K562 (cell line): Measurements from ENCODE around the gene GGCT.

Source experiments
- POLR2A ChIP-seq: fragments of 450-650 bp; conservative IDR thresholded peaks from 2 replicates; pipeline ENCODE4 v1.6.1; 2016
- SREBF1 ChIP-seq: fragments of 150-350 bp; IDR thresholded peaks from 2 replicates; pipeline ENCODE4 v1.6.1; 2014; ENCODE audit warnings: antibody characterized with exemption, low read depth, low read length, borderline replicate concordance
- ZEB2 ChIP-seq: fragments of 450-650 bp; IDR thresholded peaks from 2 replicates; pipeline ENCODE4 v1.6.1; 2016
- ZFX ChIP-seq: sonication (generic); formaldehyde crosslinking; IDR thresholded peaks from 2 replicates; pipeline ENCODE4 v1.8.0; 2022; ENCODE audit warnings: mild to moderate bottlenecking, missing genetic modification reagents, moderate library complexity
- TF ChIP-seq, protein P1 (sequence below), 3 experiments: IDR thresholded peaks in 2 of 3; conservative IDR thresholded peaks in 1 of 3; 2 replicates each; pipeline ENCODE4 v1.5.1; 2011 to 2012; ENCODE audit warnings: low read length in 3 of 3, mild to moderate bottlenecking in 3 of 3, control low read depth in 2 of 3, improper control_type of control experiment in 1 of 3, inconsistent platforms in 1 of 3, low read depth in 1 of 3, mixed read lengths in 1 of 3, moderate library complexity in 1 of 3; ENCODE audit not compliant: insufficient read depth in 2 of 3

DNA sequence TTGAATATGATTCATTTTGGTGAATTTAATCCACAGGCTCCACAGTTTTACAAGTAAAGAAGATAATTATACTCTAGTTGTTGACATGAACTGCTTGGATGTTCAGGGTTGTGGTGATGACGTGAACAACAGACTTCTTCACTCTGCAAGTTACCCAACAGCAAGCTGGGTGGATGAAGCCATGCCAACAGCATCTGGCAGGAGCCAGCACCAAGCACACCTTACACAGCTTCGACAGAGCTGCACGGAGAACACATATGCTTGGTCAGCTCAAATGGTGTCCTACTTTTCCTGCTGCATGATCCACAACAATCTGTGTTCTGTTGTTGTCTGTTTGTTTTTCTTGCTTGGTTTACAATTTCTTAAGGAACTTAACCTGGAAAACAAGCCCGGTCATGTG is 35.8 kb downstream of the GGCT start:
- TF ChIP-seq ZEB2 (no peak), SREBF1 (no peak), POLR2A (no peak), ZFX (CRISPR knock-in tag) (no peak)
- TF ChIP-seq, protein P1, sequence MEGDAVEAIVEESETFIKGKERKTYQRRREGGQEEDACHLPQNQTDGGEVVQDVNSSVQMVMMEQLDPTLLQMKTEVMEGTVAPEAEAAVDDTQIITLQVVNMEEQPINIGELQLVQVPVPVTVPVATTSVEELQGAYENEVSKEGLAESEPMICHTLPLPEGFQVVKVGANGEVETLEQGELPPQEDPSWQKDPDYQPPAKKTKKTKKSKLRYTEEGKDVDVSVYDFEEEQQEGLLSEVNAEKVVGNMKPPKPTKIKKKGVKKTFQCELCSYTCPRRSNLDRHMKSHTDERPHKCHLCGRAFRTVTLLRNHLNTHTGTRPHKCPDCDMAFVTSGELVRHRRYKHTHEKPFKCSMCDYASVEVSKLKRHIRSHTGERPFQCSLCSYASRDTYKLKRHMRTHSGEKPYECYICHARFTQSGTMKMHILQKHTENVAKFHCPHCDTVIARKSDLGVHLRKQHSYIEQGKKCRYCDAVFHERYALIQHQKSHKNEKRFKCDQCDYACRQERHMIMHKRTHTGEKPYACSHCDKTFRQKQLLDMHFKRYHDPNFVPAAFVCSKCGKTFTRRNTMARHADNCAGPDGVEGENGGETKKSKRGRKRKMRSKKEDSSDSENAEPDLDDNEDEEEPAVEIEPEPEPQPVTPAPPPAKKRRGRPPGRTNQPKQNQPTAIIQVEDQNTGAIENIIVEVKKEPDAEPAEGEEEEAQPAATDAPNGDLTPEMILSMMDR (IDR thresholded peaks at IDR 0.05 in 2 of 3, conservative IDR thresholded peaks at IDR 0.05 in 1 of 3; ENCODE audit: insufficient read depth in 2 of 3, low read depth in 1 of 3, low read length in 3 of 3) = no peak
